ENCODE results near the gene TIMM44.

Gene TIMM44

GRCh38 chr19:7943444-7944176, at the start of gene TIMM44:
TIMM44 (minus strand) TSS chr19:7943666; CDS start chr19:7943651, 15 bp downstream.
- peak; percentile 99 for DNase-seq

- DNase-seq, result no peak
These were observed 49.1 kb upstream of the TIMM44 start for GRCh38 chr19:7992575-7992974.

GRCh38 chr19:7989071-7989575, 45.7 kb upstream of the TIMM44 start:
- DNase-seq, result no peak

GRCh38 chr19:7988307-7988706, 44.8 kb upstream of the TIMM44 start:
- no peak for DNase-seq

- DNase-seq, result no peak
These were observed 43.8 kb upstream of the TIMM44 start for GRCh38 chr19:7987114-7987768.

GRCh38 chr19:7986321-7987113, 43.1 kb upstream of the TIMM44 start:
- no peak for DNase-seq

- DNase-seq, result no peak
These were observed 42.0 kb upstream of the TIMM44 start for GRCh38 chr19:7985481-7985911.

GRCh38 chr19:7983995-7984837, 40.8 kb upstream of the TIMM44 start:
- no peak for DNase-seq

- DNase-seq, result no peak
These were observed 40.0 kb upstream of the TIMM44 start for GRCh38 chr19:7983286-7983950.

GRCh38 chr19:7982651-7983099, 39.2 kb upstream of the TIMM44 start:
- DNase-seq, result no peak

GRCh38 chr19:7982103-7982502, 38.6 kb upstream of the TIMM44 start:
- no peak for DNase-seq

- no peak for DNase-seq
These were observed 38.2 kb upstream of the TIMM44 start for GRCh38 chr19:7981661-7982060.

- no peak for DNase-seq
These were observed 37.7 kb upstream of the TIMM44 start for GRCh38 chr19:7981199-7981598.

- no peak for DNase-seq
These were observed 37.2 kb upstream of the TIMM44 start for GRCh38 chr19:7980635-7981121.

- no peak for DNase-seq
These were observed 36.7 kb upstream of the TIMM44 start for GRCh38 chr19:7980168-7980567.

GRCh38 chr19:7979559-7979958, 36.1 kb upstream of the TIMM44 start:
- DNase-seq, result no peak

- DNase-seq, result no peak
These were observed 35.5 kb upstream of the TIMM44 start for GRCh38 chr19:7979011-7979410.

GRCh38 chr19:7978179-7978825, 34.8 kb upstream of the TIMM44 start:
- DNase-seq, result no peak

- no peak for DNase-seq
These were observed 34.2 kb upstream of the TIMM44 start for GRCh38 chr19:7977723-7978040.

- DNase-seq, result no peak
These were observed 33.7 kb upstream of the TIMM44 start for GRCh38 chr19:7977021-7977722.

- no peak for DNase-seq
These were observed 33.0 kb upstream of the TIMM44 start for GRCh38 chr19:7976461-7976860.

All from NK-92 treated with Interleukin-12 subunit alpha and Interleukin-12 subunit beta, amount 100 ng/mL, for 24 hours (cell line).